Mucosa of rectum (tissue), 2 donors: Measurements from ENCODE around the gene KAT8.

ENCODE experiments used
- H3K27ac ChIP-seq, 2 donors: one replicate each; pipeline ENCODE4 v1.7.0; 2013; ENCODE audit warnings: inconsistent platforms in 2 of 2, low read depth in 2 of 2, low read length in 2 of 2
- H3K27me3 ChIP-seq, 2 donors: one replicate each; pipeline ENCODE4 v1.7.0; 2013; ENCODE audit warnings: low read length in 2 of 2; ENCODE audit not compliant: control insufficient read depth in 2 of 2, insufficient read depth in 2 of 2
- H3K36me3 ChIP-seq, 2 donors: one replicate each; pipeline ENCODE4 v1.7.0; 2013; ENCODE audit warnings: low read length in 2 of 2; ENCODE audit not compliant: control insufficient read depth in 2 of 2, insufficient read depth in 2 of 2
- H3K4me1 ChIP-seq, 2 donors: one replicate each; pipeline ENCODE4 v1.7.0; 2013; ENCODE audit warnings: low read length in 2 of 2, mild to moderate bottlenecking in 1 of 2; ENCODE audit not compliant: control insufficient read depth in 2 of 2, insufficient read depth in 2 of 2
- H3K4me3 ChIP-seq, 2 donors: one replicate each; pipeline ENCODE4 v1.7.0; 2013; ENCODE audit warnings: low read length in 2 of 2
- H3K9ac ChIP-seq, 2 donors: one replicate each; pipeline ENCODE4 v1.7.0; 2013; ENCODE audit warnings: low read length in 2 of 2, low read depth in 1 of 2, mild to moderate bottlenecking in 1 of 2
- H3K9me3 ChIP-seq, 2 donors: one replicate each; pipeline ENCODE4 v1.7.0; 2013; ENCODE audit warnings: low read length in 2 of 2; ENCODE audit not compliant: control insufficient read depth in 2 of 2
- donor health status: healthy.
- donor health status: Normal muscosa, but diverticular disease.

KAT8 gene

DNA sequence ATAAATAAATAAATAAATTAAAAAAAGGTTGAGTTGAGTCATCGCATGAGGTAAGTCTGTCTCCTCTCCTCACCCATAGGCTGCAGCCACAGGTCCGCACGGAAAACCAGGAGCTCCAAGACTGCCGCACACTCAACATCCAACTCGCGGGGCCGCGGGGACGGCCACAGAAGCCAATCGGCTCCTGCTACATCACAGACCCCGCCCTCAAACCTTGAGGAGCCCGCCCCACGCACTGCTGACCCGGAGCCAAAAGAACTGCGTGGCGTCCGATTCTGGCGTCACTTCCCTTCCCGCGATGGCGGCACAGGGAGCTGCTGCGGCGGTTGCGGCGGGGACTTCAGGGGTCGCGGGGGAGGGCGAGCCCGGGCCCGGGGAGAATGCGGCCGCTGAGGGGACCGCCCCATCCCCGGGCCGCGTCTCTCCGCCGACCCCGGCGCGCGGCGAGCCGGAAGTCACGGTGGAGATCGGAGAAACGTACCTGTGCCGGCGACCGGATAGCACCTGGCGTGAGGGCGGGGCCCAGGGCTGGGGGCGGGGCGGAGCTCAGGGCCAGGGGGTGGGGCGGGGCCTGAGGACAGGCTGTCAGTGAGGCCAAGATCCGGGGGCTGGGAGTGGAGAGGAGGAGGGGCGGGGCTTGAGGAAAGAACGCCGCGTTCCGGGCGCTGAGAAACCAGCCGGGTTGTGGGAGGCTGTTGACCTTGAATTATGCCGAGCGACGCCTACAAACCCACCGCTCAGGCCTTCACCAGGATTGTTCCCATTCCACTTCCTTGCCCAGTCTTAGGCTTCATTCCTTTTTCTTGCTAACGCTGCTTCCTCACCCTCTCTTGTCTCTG, at the start of gene KAT8:
Gene KAT8 (plus strand): TSS at position 281 of the 839 bp plus-strand sequence. CDS start 18 bp downstream, at position 299.
- Histone ChIP-seq H3K9me3 (no peaks in the 10 kb centered on the region), H3K9ac (peak within 1 kb of the TSS; percentile 86 to 99), H3K4me3 (peak within 1 kb of the TSS; percentile 71 to 94), H3K27me3 (no peaks in the 10 kb centered on the region), H3K36me3 (peaks cover 21 to 23% of the 10 kb centered on the region in 2 donors), H3K27ac (peak within 1 kb of the TSS; percentile 96 to 97), H3K4me1 (peaks cover 17 to 24% of the 10 kb centered on the region in 2 donors)

- Histone ChIP-seq H3K9ac (peak overlapping the region in 1 of 2 donors; percentile 72), H3K27ac (no peak overlapping the region), H3K4me3 (peak overlapping the region; percentile 83 to 88)
Observed at GRCh38 chr16:31071861-31072260, 45.6 kb upstream of the KAT8 start.

DNA sequence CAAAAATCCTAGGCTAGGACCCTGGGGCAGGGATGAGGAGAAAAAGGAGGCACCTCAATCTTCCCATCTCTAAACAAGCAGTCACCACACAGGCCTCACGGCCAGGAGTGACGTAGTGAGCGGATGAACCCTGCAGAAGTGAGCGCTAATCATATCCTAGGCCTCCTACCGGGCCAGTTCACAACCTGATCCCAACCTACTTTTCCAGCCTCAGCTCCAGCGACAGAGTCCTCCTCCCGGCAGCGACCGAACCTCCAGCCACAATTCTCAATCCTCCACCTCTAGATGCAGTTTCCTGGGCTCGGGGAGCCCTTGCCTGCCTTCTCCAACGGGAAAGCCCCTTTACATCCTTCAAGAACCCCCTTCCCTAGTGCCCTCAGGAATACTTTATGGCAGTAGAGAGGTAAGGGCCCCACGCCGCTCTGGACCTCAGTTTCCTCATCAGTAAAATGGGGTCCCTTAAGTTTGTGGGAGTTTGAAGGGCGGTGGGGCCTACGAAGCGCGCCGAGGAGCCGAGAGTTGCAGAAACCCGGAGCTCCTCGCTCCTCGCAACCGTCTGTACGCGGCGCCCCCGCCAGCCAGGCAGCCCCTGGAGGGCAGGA, 44.8 kb upstream of the KAT8 start:
- Histone ChIP-seq H3K9ac (peak overlapping the region; percentile 69 to 72), H3K27me3 (no peaks in the 10 kb centered on the region), H3K4me3 (peak overlapping the region; percentile 83 to 88), H3K36me3 (peaks cover 15 to 18% of the 10 kb centered on the region in 2 donors), H3K4me1 (peaks cover 22% of the 10 kb centered on the region in 2 donors), H3K9me3 (no peaks in the 10 kb centered on the region), H3K27ac (peak overlapping the region; percentile 81 to 91)

More at GRCh38 chr16:31071861-31072260, 45.6 kb upstream of the KAT8 start:
- Histone ChIP-seq H3K27me3 (no peaks in the 10 kb centered on the region), H3K4me1 (peaks cover 22% of the 10 kb centered on the region in 2 donors), H3K36me3 (peaks cover 8 to 11% of the 10 kb centered on the region in 2 donors), H3K9me3 (no peaks in the 10 kb centered on the region)

- H3K9me3 ChIP-seq, result no peaks in the 10 kb centered on the region
- peak overlapping the region; percentile 83 to 88 for H3K4me3 ChIP-seq
- H3K27me3 ChIP-seq, result no peaks in the 10 kb centered on the region
- H3K36me3 ChIP-seq, result peaks cover 22 to 25% of the 10 kb centered on the region in 2 donors
- peak overlapping the region; percentile 69 to 72 for H3K9ac ChIP-seq
- H3K4me1 ChIP-seq, result peaks cover 22% of the 10 kb centered on the region in 2 donors
- H3K27ac ChIP-seq, result peak overlapping the region; percentile 81 to 91
Observed at GRCh38 chr16:31073142-31073969, 44.1 kb upstream of the KAT8 start.

GRCh38 chr16:31073970-31074813, 43.3 kb upstream of the KAT8 start, which contains the start of the genes ZNF646 and ZNF668:
Gene ZNF646, plus strand, starts transcription at chr16:31074422. Its CDS starts 1,903 bp downstream, at chr16:31076325.
Gene ZNF668, minus strand, starts transcription at chr16:31074240. Its CDS starts 9,781 bp downstream, at chr16:31064459.
- peaks cover 28 to 34% of the 10 kb centered on the region in 2 donors for H3K36me3 ChIP-seq
- H3K27me3 ChIP-seq, result no peaks in the 10 kb centered on the region
- H3K9me3 ChIP-seq, result no peaks in the 10 kb centered on the region
- peaks cover 22% of the 10 kb centered on the region in 2 donors for H3K4me1 ChIP-seq
- H3K9ac ChIP-seq, result peak within 1 kb of the TSS; percentile 91
- peak within 1 kb of the TSS; percentile 83 to 88 for H3K4me3 ChIP-seq
- H3K27ac ChIP-seq, result peak within 1 kb of the TSS; percentile 81 to 91

- H3K9ac ChIP-seq, result peak overlapping the region; percentile 91
- no peaks in the 10 kb centered on the region for H3K27me3 ChIP-seq
- peaks cover 22% of the 10 kb centered on the region in 2 donors for H3K4me1 ChIP-seq
- peak overlapping the region; percentile 83 to 88 for H3K4me3 ChIP-seq
- H3K36me3 ChIP-seq, result peaks cover 34 to 40% of the 10 kb centered on the region in 2 donors
- peak overlapping the region; percentile 81 to 91 for H3K27ac ChIP-seq
- no peaks in the 10 kb centered on the region for H3K9me3 ChIP-seq
Observed at GRCh38 chr16:31074814-31075183, 42.7 kb upstream of the KAT8 start.

GRCh38 chr16:31076319-31076718, 41.1 kb upstream of the KAT8 start:
- Histone ChIP-seq H3K27ac (no peak overlapping the region), H3K9me3 (no peaks in the 10 kb centered on the region), H3K4me1 (peaks cover 22% of the 10 kb centered on the region in 2 donors), H3K27me3 (no peaks in the 10 kb centered on the region), H3K36me3 (peaks cover 46 to 55% of the 10 kb centered on the region in 2 donors), H3K4me3 (no peak overlapping the region), H3K9ac (no peak overlapping the region)

DNA sequence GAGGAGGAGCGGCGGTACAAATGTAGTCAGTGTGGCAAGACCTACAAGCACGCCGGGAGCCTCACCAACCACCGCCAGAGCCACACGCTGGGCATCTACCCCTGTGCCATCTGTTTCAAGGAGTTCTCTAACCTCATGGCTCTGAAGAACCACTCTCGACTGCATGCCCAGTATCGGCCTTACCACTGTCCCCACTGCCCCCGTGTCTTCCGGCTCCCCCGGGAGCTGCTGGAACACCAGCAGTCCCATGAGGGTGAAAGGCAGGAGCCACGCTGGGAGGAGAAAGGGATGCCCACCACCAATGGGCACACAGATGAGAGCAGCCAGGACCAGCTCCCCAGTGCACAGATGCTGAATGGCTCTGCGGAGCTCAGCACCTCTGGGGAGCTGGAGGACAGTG, 40.4 kb upstream of the KAT8 start:
- Histone ChIP-seq H3K9ac (no peak overlapping the region), H3K27me3 (no peaks in the 10 kb centered on the region), H3K4me3 (no peak overlapping the region), H3K36me3 (peaks cover 47 to 55% of the 10 kb centered on the region in 2 donors), H3K4me1 (peaks cover 17 to 18% of the 10 kb centered on the region in 2 donors), H3K27ac (no peak overlapping the region), H3K9me3 (no peaks in the 10 kb centered on the region)
